Neural cell (in vitro differentiated cells): Measurements from ENCODE around the gene ERICH6. TPM values are rescaled to one million over a fixed set of nuclear protein-coding genes. Genes with fewer than 3 reads are reported as not detected.

Experiments
- H2AFZ ChIP-seq: fragments of 200-600, 300-800 bp; sonication (generic), shearing (Covaris generic); 2 replicates; pipeline ENCODE4 v1.6.0; 2014; ENCODE audit warnings: low read depth, mild to moderate bottlenecking, antibody characterized with exemption, low read length, moderate library complexity
- H3F3A ChIP-seq: fragments of 200-600 bp; shearing (Covaris generic); 2 replicates; pipeline ENCODE4 v1.6.1; 2016; ENCODE audit warnings: mild to moderate bottlenecking, moderate library complexity, mixed read lengths, antibody characterized with exemption, low read length; ENCODE audit not compliant: insufficient read depth, poor library complexity, severe bottlenecking
- H3K27ac ChIP-seq: fragments of 200-600, 300-800 bp; sonication (generic), shearing (Covaris generic); 2 replicates; pipeline ENCODE4 v1.5.1; 2014; ENCODE audit warnings: mild to moderate bottlenecking, low read length, moderate library complexity
- H3K27me3 ChIP-seq: fragments of 300-800, 200-600 bp; sonication (generic), shearing (Covaris generic); 2 replicates; pipeline ENCODE4 v1.6.0; 2014; ENCODE audit warnings: mild to moderate bottlenecking, low read depth, low read length, moderate library complexity; ENCODE audit not compliant: insufficient read depth
- H3K36me3 ChIP-seq: fragments of 300-800, 200-600 bp; sonication (generic), shearing (Covaris generic); 2 replicates; pipeline ENCODE4 v1.5.1; 2014; ENCODE audit warnings: mild to moderate bottlenecking, antibody characterized with exemption, low read length, moderate library complexity; ENCODE audit not compliant: insufficient read depth
- H3K4me2 ChIP-seq: fragments of 300-800, 200-600 bp; sonication (generic), shearing (Covaris generic); 2 replicates; pipeline ENCODE4 v1.6.0; 2014; ENCODE audit warnings: mild to moderate bottlenecking, low read length
- H3K4me3 ChIP-seq: fragments of 300-800, 200-600 bp; sonication (generic), shearing (Covaris generic); 2 replicates; pipeline ENCODE4 v1.5.1; 2014; ENCODE audit warnings: mild to moderate bottlenecking, low read length, moderate library complexity
- H3K79me2 ChIP-seq: fragments of 200-600 bp; shearing (Covaris generic); replicated peaks from 2 replicates; pipeline ENCODE4 v1.6.0; 2014; ENCODE audit warnings: mild to moderate bottlenecking, low read length, moderate library complexity; ENCODE audit not compliant: insufficient read depth
- H3K9ac ChIP-seq: fragments of 300-800, 200-600 bp; sonication (generic), shearing (Covaris generic); 2 replicates; pipeline ENCODE4 v1.6.1; 2016; ENCODE audit warnings: mild to moderate bottlenecking, low read length, mixed read lengths
- H3K9me2 ChIP-seq: fragments of 200-600 bp; shearing (Covaris generic); 2 replicates; pipeline ENCODE4 v1.6.1; 2016; ENCODE audit warnings: mild to moderate bottlenecking, low read length, mixed read lengths; ENCODE audit not compliant: insufficient read depth
- H3K9me3 ChIP-seq: fragments of 200-600, 300-800 bp; sonication (generic), shearing (Covaris generic); 2 replicates; pipeline ENCODE4 v1.6.1; 2016; ENCODE audit warnings: mild to moderate bottlenecking, mixed run types, low read length, moderate library complexity, mixed read lengths
- H4K20me1 ChIP-seq: fragments of 200-600 bp; shearing (Covaris generic); 2 replicates; pipeline ENCODE4 v1.6.1; 2016; ENCODE audit warnings: mild to moderate bottlenecking, mixed run types; ENCODE audit not compliant: insufficient read depth
- EP300 ChIP-seq: fragments of 450-650 bp; conservative IDR thresholded peaks from 2 replicates; pipeline ENCODE4 v1.6.1; 2014; ENCODE audit warnings: antibody characterized with exemption, mild to moderate bottlenecking, moderate library complexity; ENCODE audit not compliant: poor library complexity, severe bottlenecking
- EZH2 ChIP-seq: fragments of 200-600, 300-800 bp; shearing (Covaris generic), sonication (generic); IDR thresholded peaks from 2 replicates; pipeline ENCODE4 v1.6.1; 2014; ENCODE audit warnings: antibody characterized with exemption, low read length, borderline replicate concordance, mild to moderate bottlenecking; ENCODE audit not compliant: insufficient read depth, poor library complexity, severe bottlenecking
- MXI1 ChIP-seq: fragments of 450-650 bp; conservative IDR thresholded peaks from 2 replicates; pipeline ENCODE4 v1.6.1; 2014; ENCODE audit warnings: antibody characterized with exemption, mild to moderate bottlenecking; ENCODE audit not compliant: poor library complexity, severe bottlenecking
- POLR2AphosphoS5 ChIP-seq: IDR thresholded peaks from 2 replicates; pipeline ENCODE4 v1.6.1; 2012
- RAD21 ChIP-seq: fragments of 450-650 bp; conservative IDR thresholded peaks from 2 replicates; pipeline ENCODE4 v1.6.1; 2014; ENCODE audit warnings: antibody characterized with exemption, mild to moderate bottlenecking, moderate library complexity
- SMC3 ChIP-seq: fragments of 450-650 bp; conservative IDR thresholded peaks from 2 replicates; pipeline ENCODE4 v1.6.1; 2014; ENCODE audit warnings: antibody characterized with exemption, mild to moderate bottlenecking, moderate library complexity; ENCODE audit not compliant: poor library complexity
- TAF1 ChIP-seq: IDR thresholded peaks from 2 replicates; pipeline ENCODE4 v1.6.1; 2012; ENCODE audit warnings: low read depth
- polyA plus RNA-seq: library from polyadenylated mRNA; depleted of rRNA; stranded (reverse); fragments of >200 nt; gene quantifications from 2 replicates; pipeline ENCODE4 v1.2.3, GENCODE V29; 2014
- TF ChIP-seq, protein P1 (sequence below): IDR thresholded peaks from 2 replicates; pipeline ENCODE4 v1.6.1; 2012; ENCODE audit warnings: borderline replicate concordance
- TF ChIP-seq, protein P2 (sequence below): fragments of 450-650 bp; IDR thresholded peaks from 2 replicates; pipeline ENCODE4 v1.5.1; 2014; ENCODE audit warnings: antibody characterized with exemption, mild to moderate bottlenecking, moderate library complexity; ENCODE audit not compliant: poor library complexity, severe bottlenecking

Gene ERICH6
- polyA plus RNA-seq, 1 donor from 2014 or later, result not detected

GRCh38 chr3:150740733-150741496, 37.2 kb upstream of the ERICH6 start:
- H3K9me2 ChIP-seq, result no peaks in the 10 kb centered on the region
- H3K4me2 ChIP-seq, result no peak overlapping the region
- H2AFZ ChIP-seq, result no peak overlapping the region
- no peaks in the 10 kb centered on the region for H3K36me3 ChIP-seq
- no peak overlapping the region for H3K4me3 ChIP-seq
- TF ChIP-seq, protein P1, sequence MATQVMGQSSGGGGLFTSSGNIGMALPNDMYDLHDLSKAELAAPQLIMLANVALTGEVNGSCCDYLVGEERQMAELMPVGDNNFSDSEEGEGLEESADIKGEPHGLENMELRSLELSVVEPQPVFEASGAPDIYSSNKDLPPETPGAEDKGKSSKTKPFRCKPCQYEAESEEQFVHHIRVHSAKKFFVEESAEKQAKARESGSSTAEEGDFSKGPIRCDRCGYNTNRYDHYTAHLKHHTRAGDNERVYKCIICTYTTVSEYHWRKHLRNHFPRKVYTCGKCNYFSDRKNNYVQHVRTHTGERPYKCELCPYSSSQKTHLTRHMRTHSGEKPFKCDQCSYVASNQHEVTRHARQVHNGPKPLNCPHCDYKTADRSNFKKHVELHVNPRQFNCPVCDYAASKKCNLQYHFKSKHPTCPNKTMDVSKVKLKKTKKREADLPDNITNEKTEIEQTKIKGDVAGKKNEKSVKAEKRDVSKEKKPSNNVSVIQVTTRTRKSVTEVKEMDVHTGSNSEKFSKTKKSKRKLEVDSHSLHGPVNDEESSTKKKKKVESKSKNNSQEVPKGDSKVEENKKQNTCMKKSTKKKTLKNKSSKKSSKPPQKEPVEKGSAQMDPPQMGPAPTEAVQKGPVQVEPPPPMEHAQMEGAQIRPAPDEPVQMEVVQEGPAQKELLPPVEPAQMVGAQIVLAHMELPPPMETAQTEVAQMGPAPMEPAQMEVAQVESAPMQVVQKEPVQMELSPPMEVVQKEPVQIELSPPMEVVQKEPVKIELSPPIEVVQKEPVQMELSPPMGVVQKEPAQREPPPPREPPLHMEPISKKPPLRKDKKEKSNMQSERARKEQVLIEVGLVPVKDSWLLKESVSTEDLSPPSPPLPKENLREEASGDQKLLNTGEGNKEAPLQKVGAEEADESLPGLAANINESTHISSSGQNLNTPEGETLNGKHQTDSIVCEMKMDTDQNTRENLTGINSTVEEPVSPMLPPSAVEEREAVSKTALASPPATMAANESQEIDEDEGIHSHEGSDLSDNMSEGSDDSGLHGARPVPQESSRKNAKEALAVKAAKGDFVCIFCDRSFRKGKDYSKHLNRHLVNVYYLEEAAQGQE, result no peak
- no peak for TF ChIP-seq TAF1
- TF ChIP-seq RAD21, result no peak
- H4K20me1 ChIP-seq, result no peaks in the 10 kb centered on the region
- no peaks in the 10 kb centered on the region for H3K27me3 ChIP-seq
- H3F3A ChIP-seq, result no peaks in the 10 kb centered on the region
- no peak overlapping the region for H3K9ac ChIP-seq
- H3K9me3 ChIP-seq, result no peaks in the 10 kb centered on the region
- no peak overlapping the region for H3K27ac ChIP-seq
- no peaks in the 10 kb centered on the region for H3K79me2 ChIP-seq

DNA sequence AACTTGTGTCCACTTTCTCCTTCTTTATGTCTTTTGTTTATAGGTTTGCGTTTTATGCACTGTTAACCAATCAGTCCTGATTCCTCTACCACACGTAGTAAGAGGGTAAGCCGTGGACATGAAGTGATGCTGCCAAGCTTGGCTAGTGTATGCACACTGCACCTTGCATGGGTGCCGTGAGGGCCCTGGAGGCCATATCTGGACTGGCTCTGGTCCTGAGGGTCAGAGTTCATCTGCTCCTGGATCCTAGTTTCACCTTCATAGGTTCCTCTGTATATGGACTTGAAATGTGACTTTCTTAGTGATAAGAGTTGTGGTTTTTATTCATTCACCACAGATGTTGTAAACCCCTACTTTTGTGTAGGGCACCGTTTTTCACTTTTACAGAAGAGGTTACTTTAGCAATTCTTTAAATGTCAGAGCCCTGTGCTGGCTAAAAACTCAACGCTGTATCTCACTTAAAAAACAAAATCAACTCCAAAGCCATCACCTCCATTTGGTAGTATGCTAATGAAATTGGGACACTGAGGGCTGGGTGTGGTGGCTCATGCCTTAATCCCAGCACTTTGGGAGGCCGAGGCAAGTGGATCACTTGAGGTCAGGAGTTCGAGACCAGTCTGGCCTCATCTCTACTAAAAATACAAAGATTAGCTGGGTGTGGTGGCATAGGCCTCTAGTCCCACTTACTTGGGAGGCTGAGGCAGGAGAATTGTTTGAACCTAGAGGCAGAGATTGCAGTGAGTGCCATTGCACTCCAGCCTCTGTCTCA, 36.3 kb upstream of the ERICH6 start:
- no peak overlapping the region for H3K4me2 ChIP-seq
- TF ChIP-seq MXI1 (no peak), EZH2 (no peak), POLR2AphosphoS5 (no peak), SMC3 (no peak), TAF1 (no peak), EP300 (no peak), RAD21 (no peak)
- TF ChIP-seq, protein P1, result no peak
- TF ChIP-seq, protein P2, sequence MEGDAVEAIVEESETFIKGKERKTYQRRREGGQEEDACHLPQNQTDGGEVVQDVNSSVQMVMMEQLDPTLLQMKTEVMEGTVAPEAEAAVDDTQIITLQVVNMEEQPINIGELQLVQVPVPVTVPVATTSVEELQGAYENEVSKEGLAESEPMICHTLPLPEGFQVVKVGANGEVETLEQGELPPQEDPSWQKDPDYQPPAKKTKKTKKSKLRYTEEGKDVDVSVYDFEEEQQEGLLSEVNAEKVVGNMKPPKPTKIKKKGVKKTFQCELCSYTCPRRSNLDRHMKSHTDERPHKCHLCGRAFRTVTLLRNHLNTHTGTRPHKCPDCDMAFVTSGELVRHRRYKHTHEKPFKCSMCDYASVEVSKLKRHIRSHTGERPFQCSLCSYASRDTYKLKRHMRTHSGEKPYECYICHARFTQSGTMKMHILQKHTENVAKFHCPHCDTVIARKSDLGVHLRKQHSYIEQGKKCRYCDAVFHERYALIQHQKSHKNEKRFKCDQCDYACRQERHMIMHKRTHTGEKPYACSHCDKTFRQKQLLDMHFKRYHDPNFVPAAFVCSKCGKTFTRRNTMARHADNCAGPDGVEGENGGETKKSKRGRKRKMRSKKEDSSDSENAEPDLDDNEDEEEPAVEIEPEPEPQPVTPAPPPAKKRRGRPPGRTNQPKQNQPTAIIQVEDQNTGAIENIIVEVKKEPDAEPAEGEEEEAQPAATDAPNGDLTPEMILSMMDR, result no peak
- no peaks in the 10 kb centered on the region for H3K79me2 ChIP-seq
- H4K20me1 ChIP-seq, result no peaks in the 10 kb centered on the region
- no peak overlapping the region for H2AFZ ChIP-seq
- H3K9ac ChIP-seq, result no peak overlapping the region
- H3K4me3 ChIP-seq, result no peak overlapping the region
- no peaks in the 10 kb centered on the region for H3K36me3 ChIP-seq
- no peaks in the 10 kb centered on the region for H3F3A ChIP-seq
- no peaks in the 10 kb centered on the region for H3K9me3 ChIP-seq
- no peak overlapping the region for H3K27ac ChIP-seq
- no peaks in the 10 kb centered on the region for H3K27me3 ChIP-seq
- H3K9me2 ChIP-seq, result no peaks in the 10 kb centered on the region
